HG03558 (cell line): Measurements from ENCODE around the gene PHACTR2.
"Not testable (repeated sequence)": the region's sequence is repeated elsewhere in the genome, so short reads cannot be mapped to it uniquely, and the experiment has no call there.

Experiments
- ATAC-seq: cut with Tn5 transposase; IDR thresholded peaks from one replicate; pipeline ENCODE4 v1.9.1; 2021; ENCODE audit warnings: moderate number of reproducible peaks; ENCODE audit not compliant: unreplicated experiment; ENCODE audit errors: extremely low read depth

The PHACTR2 gene

GRCh38 chr6:143677891-143678791 is at the start of gene PHACTR2:
PHACTR2 (plus strand) TSS chr6:143677965; CDS start chr6:143678164, 199 bp downstream.
- no peak for ATAC-seq

GRCh38 chr6:143629104-143630080 is 48.4 kb upstream of the PHACTR2 start:
- no peak for ATAC-seq

GRCh38 chr6:143631196-143631595 is 46.6 kb upstream of the PHACTR2 start:
- not testable (repeated sequence) for ATAC-seq

GRCh38 chr6:143632894-143633293 is 44.9 kb upstream of the PHACTR2 start:
- ATAC-seq: no peak

GRCh38 chr6:143634486-143634885 is 43.3 kb upstream of the PHACTR2 start:
- ATAC-seq: no peak

- ATAC-seq: no peak
Measured at GRCh38 chr6:143637691-143638090, 40.1 kb upstream of the PHACTR2 start.

- no peak for ATAC-seq
Measured at GRCh38 chr6:143642403-143642802, 35.4 kb upstream of the PHACTR2 start.

- ATAC-seq: no peak
Measured at GRCh38 chr6:143647191-143647590, 30.6 kb upstream of the PHACTR2 start.

- ATAC-seq: no peak
Measured at GRCh38 chr6:143647732-143648131, 30.0 kb upstream of the PHACTR2 start.

- not testable (repeated sequence) for ATAC-seq
Measured at GRCh38 chr6:143649319-143649718, 28.4 kb upstream of the PHACTR2 start.

- not testable (repeated sequence) for ATAC-seq
Measured at GRCh38 chr6:143651328-143651727, 26.4 kb upstream of the PHACTR2 start.

- no peak for ATAC-seq
Measured at GRCh38 chr6:143652841-143653331, 24.9 kb upstream of the PHACTR2 start.

- ATAC-seq: no peak
Measured at GRCh38 chr6:143655541-143655940, 22.2 kb upstream of the PHACTR2 start.

GRCh38 chr6:143656026-143656425 is 21.7 kb upstream of the PHACTR2 start:
- ATAC-seq: no peak

- no peak for ATAC-seq
Measured at GRCh38 chr6:143657809-143658208, 20.0 kb upstream of the PHACTR2 start.

- not testable (repeated sequence) for ATAC-seq
Measured at GRCh38 chr6:143660170-143660569, 17.6 kb upstream of the PHACTR2 start.

- no peak for ATAC-seq
Measured at GRCh38 chr6:143664171-143664570, 13.6 kb upstream of the PHACTR2 start.

GRCh38 chr6:143666007-143666406 is 11.8 kb upstream of the PHACTR2 start:
- ATAC-seq: not testable (repeated sequence)

- ATAC-seq: not testable (repeated sequence)
Measured at GRCh38 chr6:143669483-143669882, 8.3 kb upstream of the PHACTR2 start.

- ATAC-seq: no peak
Measured at GRCh38 chr6:143673669-143674068, 4.1 kb upstream of the PHACTR2 start.
